Natural killer cell (primary cell): ENCODE measurements around the gene RASL10A. TPM values are rescaled to one million over a fixed set of nuclear protein-coding genes. Genes with fewer than 3 reads are reported as not detected.

Experiments
- ATAC-seq, 3 donors: fragments of 150-1000 bp in 2 of 3; fragments of 200-7000 bp in 1 of 3; cut with Tn5 transposase; 1 replicate in 1 of 3; 2 replicates in 2 of 3; pipeline ENCODE4 v1.10.0; 2021; ENCODE audit warnings: mild to moderate bottlenecking in 2 of 3, moderate library complexity in 2 of 3
- DNase-seq, 2 donors: peaks; one replicate each; pipeline versions ENCODE4 v3.0.0 to v3.0.0-alpha.2; 2013 to 2021; ENCODE audit warnings: mixed read lengths in 1 of 2
- H3K27ac ChIP-seq: one replicate; pipeline ENCODE4 v1.5.1; 2013; ENCODE audit warnings: mild to moderate bottlenecking, low read length
- H3K27me3 ChIP-seq: one replicate; pipeline ENCODE4 v1.6.1; 2013; ENCODE audit warnings: low read length; ENCODE audit not compliant: control insufficient read depth, insufficient read depth
- H3K36me3 ChIP-seq: one replicate; pipeline ENCODE4 v1.6.1; 2013; ENCODE audit warnings: low read length; ENCODE audit not compliant: control insufficient read depth, insufficient read depth
- H3K4me1 ChIP-seq: one replicate; pipeline ENCODE4 v1.6.1; 2013; ENCODE audit warnings: low read length; ENCODE audit not compliant: control insufficient read depth, insufficient read depth
- H3K4me3 ChIP-seq: one replicate; pipeline ENCODE4 v1.5.1; 2013; ENCODE audit warnings: low read length
- H3K9me3 ChIP-seq: one replicate; pipeline ENCODE4 v1.6.1; 2013; ENCODE audit warnings: low read length; ENCODE audit not compliant: control insufficient read depth, insufficient read depth
- H3K27ac Mint-ChIP-seq, 2 donors: one replicate each; pipeline ENCODE4 v1.8.0; 2022; ENCODE audit warnings: mild to moderate bottlenecking in 2 of 2, mixed read lengths in 2 of 2, moderate library complexity in 1 of 2
- H3K27me3 Mint-ChIP-seq, 2 donors: one replicate each; pipeline ENCODE4 v1.8.0; 2022; ENCODE audit warnings: low read depth in 2 of 2, mixed read lengths in 2 of 2
- H3K36me3 Mint-ChIP-seq: one replicate; pipeline ENCODE4 v1.8.0; 2022; ENCODE audit warnings: mixed read lengths
- H3K4me1 Mint-ChIP-seq, 2 donors: one replicate each; pipeline ENCODE4 v1.8.0; 2022; ENCODE audit warnings: mixed read lengths in 2 of 2
- H3K4me3 Mint-ChIP-seq: one replicate; pipeline ENCODE4 v1.8.0; 2022; ENCODE audit warnings: mild to moderate bottlenecking, moderate library complexity, mixed read lengths
- H3K9me3 Mint-ChIP-seq, 2 donors: one replicate each; pipeline ENCODE4 v1.8.0; 2022; ENCODE audit warnings: mixed read lengths in 2 of 2
- CTCF ChIP-seq: fragments of 200-600 bp; IDR thresholded peaks from one replicate; pipeline ENCODE4 v1.8.0; 2022; ENCODE audit warnings: antibody characterized with exemption
- WGBS: methylation state at CpG from one replicate; pipeline ENCODE4 v1.1.7; 2013; ENCODE audit warnings: missing lambda C conversion rate; ENCODE audit not compliant: insufficient coverage; 5-methylcytosine and 5-hydroxymethylcytosine counted together
- intact Hi-C: fragments of 100-400 bp; cut with micrococcal nuclease; formaldehyde crosslinking; loops from one replicate; pipeline ENCODE4 v1.14.2; 2022
- total RNA-seq, 4 donors: library from RNA; stranded (reverse); fragments of 120-200 nt in 1 of 4; gene quantifications; one replicate each; pipeline versions ENCODE4 v1.2.3 to v1.2.4, GENCODE V29; 2013 to 2022

Gene RASL10A
- total RNA-seq, 3 donors from 2014 or later (not counting 1 experiment from before 2014, with no cell fraction given) = 0.20 to 0.28 TPM; not detected in 1

- Histone ChIP-seq H3K27me3 (peaks cover 25% of the 10 kb centered on the region), H3K9me3 (no peaks in the 10 kb centered on the region), H3K27ac (no peak overlapping the region), H3K4me3 (no peak overlapping the region), H3K36me3 (no peaks in the 10 kb centered on the region), H3K4me1 (peaks cover 35% of the 10 kb centered on the region)
- no peak for TF ChIP-seq CTCF
- intact Hi-C loops = no loop called here
- Mint-ChIP-seq H3K27me3 (peaks cover 13 to 41% of the 10 kb centered on the region in 2 donors), H3K36me3 (no peaks in the 10 kb centered on the region), H3K9me3 (no peaks in the 10 kb centered on the region), H3K4me1 (peaks cover under 1 to 24% of the 10 kb centered on the region in 2 donors), H3K4me3 (peak overlapping the region; percentile 25), H3K27ac (no peak overlapping the region)
- DNase-seq = peak in 1 of 2 donors; percentile 56
- ATAC-seq = peak in 1 of 3 donors; percentile 25
- WGBS = 54% methylated on average over 13 of the region's 13 CpGs
Measured at GRCh38 chr22:29308791-29309262, 6.7 kb downstream of the RASL10A start.

GRCh38 chr22:29308148-29308790 is 7.2 kb downstream of the RASL10A start:
- no peaks in the 10 kb centered on the region for H3K9me3 ChIP-seq
- 90% methylated on average over 50 of the region's 50 CpGs for WGBS
- no peak overlapping the region for H3K4me3 ChIP-seq
- ATAC-seq = no peak
- TF ChIP-seq CTCF = no peak
- no peak overlapping the region for H3K27ac ChIP-seq
- peak overlapping the region; percentile 25 for H3K4me3 Mint-ChIP-seq
- peaks cover 0 to 19% of the 10 kb centered on the region in 2 donors for H3K4me1 Mint-ChIP-seq
- H3K9me3 Mint-ChIP-seq = no peaks in the 10 kb centered on the region
- peaks cover 32% of the 10 kb centered on the region for H3K4me1 ChIP-seq
- intact Hi-C loops = no loop called here
- no peak for DNase-seq
- no peaks in the 10 kb centered on the region for H3K36me3 Mint-ChIP-seq
- H3K27me3 ChIP-seq = peaks cover 21% of the 10 kb centered on the region
- H3K27me3 Mint-ChIP-seq = peaks cover 8 to 35% of the 10 kb centered on the region in 2 donors
- no peak overlapping the region for H3K27ac Mint-ChIP-seq
- no peaks in the 10 kb centered on the region for H3K36me3 ChIP-seq

GRCh38 chr22:29307596-29308147 is 7.8 kb downstream of the RASL10A start:
- Histone ChIP-seq H3K4me1 (peaks cover 32% of the 10 kb centered on the region), H3K9me3 (no peaks in the 10 kb centered on the region), H3K27me3 (peaks cover 20% of the 10 kb centered on the region), H3K4me3 (no peak overlapping the region), H3K27ac (no peak overlapping the region), H3K36me3 (no peaks in the 10 kb centered on the region)
- TF ChIP-seq CTCF = no peak
- Mint-ChIP-seq H3K27me3 (peaks cover 7 to 33% of the 10 kb centered on the region in 2 donors), H3K9me3 (no peaks in the 10 kb centered on the region), H3K4me1 (peaks cover 0 to 16% of the 10 kb centered on the region in 2 donors), H3K4me3 (peak overlapping the region; percentile 84), H3K36me3 (no peaks in the 10 kb centered on the region), H3K27ac (no peak overlapping the region)
- WGBS = 89% methylated on average over 20 of the region's 20 CpGs
- ATAC-seq = no peak
- no peak for DNase-seq
- intact Hi-C loops = loop anchor here (1.0 kb wide), 1 partner anchor 19 kb away; no protein-coding TSS in a partner anchor
